ENCODE measurements around the gene AK4. TPM values are rescaled to one million over a fixed set of nuclear protein-coding genes. Genes with fewer than 3 reads are reported as not detected.

The AK4 gene
- total RNA-seq, 6 experiments from 2014 or later = 108 to 171 (median 123) TPM

GRCh38 chr1:65177457-65177856, 29.5 kb downstream of the AK4 start:
- H3K9me3 ChIP-seq = no peaks in the 10 kb centered on the region
- TF ChIP-seq, protein P1, sequence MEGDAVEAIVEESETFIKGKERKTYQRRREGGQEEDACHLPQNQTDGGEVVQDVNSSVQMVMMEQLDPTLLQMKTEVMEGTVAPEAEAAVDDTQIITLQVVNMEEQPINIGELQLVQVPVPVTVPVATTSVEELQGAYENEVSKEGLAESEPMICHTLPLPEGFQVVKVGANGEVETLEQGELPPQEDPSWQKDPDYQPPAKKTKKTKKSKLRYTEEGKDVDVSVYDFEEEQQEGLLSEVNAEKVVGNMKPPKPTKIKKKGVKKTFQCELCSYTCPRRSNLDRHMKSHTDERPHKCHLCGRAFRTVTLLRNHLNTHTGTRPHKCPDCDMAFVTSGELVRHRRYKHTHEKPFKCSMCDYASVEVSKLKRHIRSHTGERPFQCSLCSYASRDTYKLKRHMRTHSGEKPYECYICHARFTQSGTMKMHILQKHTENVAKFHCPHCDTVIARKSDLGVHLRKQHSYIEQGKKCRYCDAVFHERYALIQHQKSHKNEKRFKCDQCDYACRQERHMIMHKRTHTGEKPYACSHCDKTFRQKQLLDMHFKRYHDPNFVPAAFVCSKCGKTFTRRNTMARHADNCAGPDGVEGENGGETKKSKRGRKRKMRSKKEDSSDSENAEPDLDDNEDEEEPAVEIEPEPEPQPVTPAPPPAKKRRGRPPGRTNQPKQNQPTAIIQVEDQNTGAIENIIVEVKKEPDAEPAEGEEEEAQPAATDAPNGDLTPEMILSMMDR (IDR thresholded peaks at IDR 0.05) = no peak
- TF ChIP-seq POLR2A (IDR thresholded peaks at IDR 0.05) = no peak
- no peaks in the 10 kb centered on the region for H3K36me3 ChIP-seq
- ATAC-seq (no peak), DNase-seq (no peak)
- peaks cover 0 to 51% (median 21%) of the 10 kb centered on the region in 4 donors for H3K4me1 ChIP-seq
- no peaks in the 10 kb centered on the region for H3K27me3 ChIP-seq
- WGBS (ENCODE audit: insufficient coverage, low coverage, low lambda C conversion rate, missing lambda C conversion rate) = 78% methylated on average over 4 of the region's 4 CpGs
- no peak overlapping the region for H3K4me3 ChIP-seq
- no peak overlapping the region for H3K27ac ChIP-seq
- intact Hi-C loops (cut with DNase I) = no loop called here

GRCh38 chr1:65178235-65178634, 30.2 kb downstream of the AK4 start:
- Histone ChIP-seq H3K4me3 (no peak overlapping the region), H3K27me3 (no peaks in the 10 kb centered on the region), H3K4me1 (peaks cover 0 to 46% (median 18%) of the 10 kb centered on the region in 4 donors), H3K9me3 (no peaks in the 10 kb centered on the region), H3K27ac (no peak overlapping the region), H3K36me3 (no peaks in the 10 kb centered on the region)
- TF ChIP-seq POLR2A (IDR thresholded peaks at IDR 0.05) = no peak
- TF ChIP-seq, protein P1 (IDR thresholded peaks at IDR 0.05) = no peak
- no peak for ATAC-seq
- DNase-seq = no peak
- WGBS (ENCODE audit: insufficient coverage, low coverage, low lambda C conversion rate, missing lambda C conversion rate) = 25% methylated on average over 3 of the region's 5 CpGs
- intact Hi-C loops (cut with DNase I) = no loop called here

DNA sequence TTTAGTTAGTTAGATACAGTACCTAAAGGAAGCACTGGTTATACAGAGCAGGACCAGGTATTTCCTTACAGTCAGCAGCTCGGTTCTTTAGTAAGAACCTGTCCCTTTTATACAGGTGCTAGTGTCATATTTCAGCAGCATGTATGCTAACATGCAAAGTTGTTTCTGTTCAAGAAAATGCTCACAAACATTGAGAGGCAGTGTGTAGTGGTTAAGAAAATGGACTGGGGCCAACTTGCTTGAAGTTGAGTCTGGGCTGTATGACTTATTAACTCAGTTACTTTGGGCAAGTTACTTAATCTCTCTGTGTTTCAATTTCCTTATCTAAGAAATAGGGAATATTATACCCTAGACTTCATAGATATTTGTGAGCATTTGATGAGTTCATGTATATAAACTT, 31.1 kb downstream of the AK4 start:
- no peaks in the 10 kb centered on the region for H3K9me3 ChIP-seq
- H3K4me1 ChIP-seq = peaks cover 0 to 37% (median 13%) of the 10 kb centered on the region in 4 donors
- no peak for TF ChIP-seq POLR2A (IDR thresholded peaks at IDR 0.05)
- TF ChIP-seq, protein P1 (IDR thresholded peaks at IDR 0.05) = no peak
- H3K27ac ChIP-seq = no peak overlapping the region
- no peaks in the 10 kb centered on the region for H3K36me3 ChIP-seq
- ATAC-seq (no peak), DNase-seq (no peak)
- WGBS (ENCODE audit: insufficient coverage, low coverage, low lambda C conversion rate, missing lambda C conversion rate) = 14% methylated on average over 1 of the region's 1 CpG
- no peak overlapping the region for H3K4me3 ChIP-seq
- intact Hi-C loops (cut with DNase I) = no loop called here
- no peaks in the 10 kb centered on the region for H3K27me3 ChIP-seq

DNA sequence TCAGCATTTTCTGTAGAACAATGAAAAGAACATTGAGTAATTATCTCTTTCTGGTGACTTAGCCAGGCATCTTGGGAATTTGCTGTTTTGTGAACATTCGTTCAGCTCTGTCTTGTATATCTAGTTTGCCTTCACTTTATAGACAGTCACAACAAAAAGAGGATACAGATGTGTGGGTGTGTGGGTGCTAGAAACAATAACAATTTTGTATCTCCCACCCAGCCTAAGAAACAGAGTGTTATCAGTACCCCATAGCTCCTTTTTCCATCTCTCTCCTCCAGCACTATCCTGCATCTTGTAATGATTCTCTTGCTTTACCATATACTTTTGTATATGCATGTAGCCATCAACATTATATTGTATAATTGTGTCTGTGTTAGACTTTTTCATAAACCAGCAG, 33.0 kb downstream of the AK4 start:
- ATAC-seq = no peak
- no peak for TF ChIP-seq POLR2A (IDR thresholded peaks at IDR 0.05)
- TF ChIP-seq, protein P1 (IDR thresholded peaks at IDR 0.05) = no peak
- no peaks in the 10 kb centered on the region for H3K9me3 ChIP-seq
- no peak overlapping the region for H3K4me3 ChIP-seq
- H3K27me3 ChIP-seq = no peaks in the 10 kb centered on the region
- 80% methylated on average over 1 of the region's 1 CpG for WGBS (ENCODE audit: insufficient coverage, low coverage, low lambda C conversion rate, missing lambda C conversion rate)
- no peaks in the 10 kb centered on the region for H3K36me3 ChIP-seq
- H3K27ac ChIP-seq = no peak overlapping the region
- H3K4me1 ChIP-seq = peaks cover 0 to 20% (median 6%) of the 10 kb centered on the region in 4 donors
- intact Hi-C loops (cut with DNase I) = no loop called here
- no peak for DNase-seq
